PC-3 (cell line): Measurements from ENCODE around the gene ADAM12. TPM values are rescaled to one million over a fixed set of nuclear protein-coding genes. Genes with fewer than 3 reads are reported as not detected.
A peak's percentile ranks its signal among the peaks of the same experiment; 100 is the strongest.

Experiments used
- ATAC-seq: fragments of 200-7000 bp; cut with Tn5 transposase; 2 replicates; pipeline ENCODE4 v1.9.1; 2020; ENCODE audit warnings: mild to moderate bottlenecking, moderate library complexity
- BruUV-seq: library from RNA; stranded (reverse); fragments of 400-500 nt; replicated peaks from 2 replicates; lab custom pipeline; 2021; lab: Mats Ljungman, UMichigan
- CTCF ChIA-PET: fragments of 300-600 bp; sonication (Branson Sonifier 250); formaldehyde crosslinking; loops from one replicate; lab custom pipeline; 2022; ENCODE audit warnings: antibody characterized with exemption; lab: Charles Lee
- POLR2A ChIA-PET: fragments of 300-600 bp; sonication (Branson Sonifier 250); formaldehyde crosslinking; loops from one replicate; lab custom pipeline; 2022; ENCODE audit warnings: antibody characterized with exemption; ENCODE audit not compliant: unreplicated experiment; lab: Charles Lee
- DNase-seq: peaks from one replicate; pipeline ENCODE4 v3.0.0-alpha.2; 2015
- H2AFZ ChIP-seq: fragments of 300-600 bp; sonication (generic); 2 replicates; pipeline ENCODE4 v1.6.0; 2016; ENCODE audit warnings: antibody characterized with exemption, low read length
- H3F3A ChIP-seq: fragments of 300-600 bp; sonication (generic); one replicate; pipeline ENCODE4 v1.6.0; 2017; ENCODE audit warnings: antibody characterized with exemption, low read length, control low read depth, mild to moderate bottlenecking; ENCODE audit not compliant: unreplicated experiment
- H3K27ac ChIP-seq: fragments of 300-600 bp; sonication (generic); 2 replicates; pipeline ENCODE4 v1.5.1; 2016; ENCODE audit warnings: mild to moderate bottlenecking, low read length
- H3K27me3 ChIP-seq: fragments of 300-600 bp; sonication (generic); 2 replicates; pipeline ENCODE4 v1.6.1; 2016; ENCODE audit warnings: low read length, mixed read lengths
- H3K36me3 ChIP-seq: fragments of 300-600 bp; sonication (generic); 2 replicates; pipeline ENCODE4 v1.6.1; 2016; ENCODE audit warnings: low read depth, mixed run types, low read length, mixed read lengths
- H3K4me1 ChIP-seq: fragments of 300-600 bp; sonication (generic); 2 replicates; pipeline ENCODE4 v1.5.1; 2016; ENCODE audit warnings: low read length; ENCODE audit not compliant: insufficient read depth
- H3K4me2 ChIP-seq: fragments of 300-600 bp; sonication (generic); 2 replicates; pipeline ENCODE4 v1.6.0; 2016; ENCODE audit warnings: low read length
- H3K4me3 ChIP-seq: fragments of 300-600 bp; sonication (generic); 2 replicates; pipeline ENCODE4 v1.5.1; 2016; ENCODE audit warnings: mild to moderate bottlenecking, low read length, mixed read lengths
- H3K79me2 ChIP-seq: fragments of 300-600 bp; sonication (generic); 2 replicates; pipeline ENCODE4 v1.6.1; 2017; ENCODE audit warnings: low read length, mixed read lengths
- H3K9ac ChIP-seq: fragments of 300-600 bp; sonication (generic); 2 replicates; pipeline ENCODE4 v1.6.0; 2016; ENCODE audit warnings: mild to moderate bottlenecking, low read length
- H3K9me2 ChIP-seq: fragments of 300-600 bp; sonication (generic); replicated peaks from 2 replicates; pipeline ENCODE4 v1.6.1; 2016; ENCODE audit warnings: mixed run types, low read length, mixed read lengths
- H3K9me3 ChIP-seq: fragments of 300-600 bp; sonication (generic); 2 replicates; pipeline ENCODE4 v1.6.1; 2016; ENCODE audit warnings: low read length, mixed read lengths
- H4K20me1 ChIP-seq: fragments of 300-600 bp; sonication (generic); 2 replicates; pipeline ENCODE4 v1.6.1; 2016; ENCODE audit warnings: low read length, mixed read lengths
- CTCF ChIP-seq: fragments of 300-600 bp; sonication (generic); conservative IDR thresholded peaks from 2 replicates; pipeline ENCODE4 v1.5.1; 2017; ENCODE audit warnings: antibody characterized with exemption, low read depth, mild to moderate bottlenecking, low read length
- EZH2 ChIP-seq: fragments of 300-600 bp; sonication (generic); IDR thresholded peaks from one replicate; pipeline ENCODE4 v1.6.1; 2017; ENCODE audit warnings: antibody characterized with exemption, mild to moderate bottlenecking, low read length; ENCODE audit not compliant: unreplicated experiment
- EZH2phosphoT487 ChIP-seq: fragments of 300-600 bp; sonication (generic); IDR thresholded peaks from 2 replicates; pipeline ENCODE4 v1.6.1; 2018; ENCODE audit warnings: mild to moderate bottlenecking, antibody characterized with exemption, low read length, borderline replicate concordance
- intact Hi-C: fragments of 100-400 bp; cut with micrococcal nuclease; formaldehyde crosslinking; loops from 2 replicates; pipeline ENCODE4 v1.9.0; 2023
- total RNA-seq: library from RNA; depleted of rRNA; stranded (reverse); fragments of >200 nt; gene quantifications from 2 replicates; pipeline ENCODE4 v1.2.3, GENCODE V29; 2014

The ADAM12 gene
- total RNA-seq, 1 experiment from 2014 or later: 3.4 TPM

DNA sequence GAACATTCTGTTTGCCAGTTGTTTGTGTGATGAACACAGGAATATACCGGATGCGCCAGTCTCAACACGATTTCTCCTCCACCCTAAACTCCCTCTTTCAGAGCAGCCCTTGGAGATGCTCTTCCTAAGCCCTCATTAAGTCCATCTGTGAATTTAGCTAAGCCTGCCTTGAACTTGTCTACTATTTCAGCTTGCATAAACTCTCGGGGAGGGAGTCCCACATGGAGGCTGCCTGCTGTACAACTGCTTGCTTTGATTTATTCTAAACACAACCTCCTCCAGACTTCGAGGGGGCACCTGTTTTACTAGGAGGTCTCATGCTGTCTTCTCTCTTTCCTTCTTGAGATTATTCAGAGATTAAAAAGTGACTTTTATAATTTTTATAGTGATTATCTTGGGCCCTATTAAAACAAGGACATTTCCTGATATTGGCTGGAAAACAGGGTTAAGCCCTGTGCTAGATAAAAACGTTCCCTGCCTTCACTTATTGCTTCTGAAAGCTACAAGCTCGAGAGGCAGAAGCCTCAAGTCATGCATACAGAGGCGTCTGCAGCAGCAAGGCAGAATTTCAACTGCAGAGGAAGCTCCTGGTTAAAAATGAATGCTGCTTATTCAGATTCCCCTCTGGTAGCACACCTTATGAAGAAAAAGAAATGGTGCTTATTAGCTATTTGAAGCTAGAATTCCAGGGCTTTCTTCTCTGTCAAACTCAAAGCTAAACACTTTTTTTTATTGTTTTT is 317.6 kb downstream of the ADAM12 start:
- Histone ChIP-seq H3K27me3 (no peaks in the 10 kb centered on the region), H3K4me2 (no peak overlapping the region), H4K20me1 (no peaks in the 10 kb centered on the region), H3K4me3 (no peak overlapping the region), H2AFZ (no peak overlapping the region), H3K9me3 (no peaks in the 10 kb centered on the region), H3K79me2 (no peaks in the 10 kb centered on the region), H3K27ac (no peak overlapping the region), H3K9ac (no peak overlapping the region), H3K4me1 (peaks cover 40% of the 10 kb centered on the region), H3K9me2 (no peaks in the 10 kb centered on the region), H3F3A (no peaks in the 10 kb centered on the region), H3K36me3 (no peaks in the 10 kb centered on the region; the same call in 1 of the 2 replicates)
- BruUV-seq: no TSS peak
- POLR2A ChIA-PET: no interaction called here
- no peak for TF ChIP-seq EZH2phosphoT487
- no peak for TF ChIP-seq CTCF
- TF ChIP-seq EZH2: no peak
- CTCF ChIA-PET: no interaction called here
- no peak for DNase-seq
- intact Hi-C loops: no loop called here
- no peak for ATAC-seq

DNA sequence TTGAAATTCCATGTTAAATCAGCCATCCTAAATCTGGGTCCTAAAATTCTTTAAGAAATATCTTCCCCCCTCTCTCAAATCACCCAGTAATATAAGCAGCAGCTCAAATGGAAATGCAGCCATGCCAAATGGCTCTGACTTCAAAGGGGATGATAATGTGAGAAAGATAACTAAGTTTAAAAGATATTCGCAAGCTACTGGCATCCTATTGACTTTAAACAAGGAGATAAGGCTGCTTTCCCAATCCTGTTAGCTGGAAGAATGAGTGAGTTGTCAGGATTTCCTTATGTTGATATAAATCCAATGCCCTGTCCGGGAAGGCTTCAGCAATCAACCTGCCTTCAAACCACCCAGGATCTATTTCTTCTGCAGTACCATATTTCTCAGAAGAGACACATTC is 320.0 kb downstream of the ADAM12 start:
- CTCF ChIA-PET: no interaction called here
- H4K20me1 ChIP-seq: no peaks in the 10 kb centered on the region
- DNase-seq (no peak), ATAC-seq (no peak)
- H3K4me3 ChIP-seq: no peak overlapping the region
- POLR2A ChIA-PET: no interaction called here
- H3K9me2 ChIP-seq: no peaks in the 10 kb centered on the region
- BruUV-seq: no TSS peak
- no peak overlapping the region for H3K27ac ChIP-seq
- H3K9ac ChIP-seq: no peak overlapping the region
- H2AFZ ChIP-seq: no peak overlapping the region
- H3K9me3 ChIP-seq: no peaks in the 10 kb centered on the region
- H3K27me3 ChIP-seq: no peaks in the 10 kb centered on the region
- H3K4me1 ChIP-seq: peaks cover 34% of the 10 kb centered on the region
- intact Hi-C loops: loop anchor here (10.0 kb wide), 1 partner anchor 316 kb away; the partner anchor contains the start of gene ADAM12
- H3K79me2 ChIP-seq: no peaks in the 10 kb centered on the region
- no peak overlapping the region for H3K4me2 ChIP-seq
- no peaks in the 10 kb centered on the region; the same call in 1 of the 2 replicates for H3K36me3 ChIP-seq
- TF ChIP-seq EZH2: no peak
- TF ChIP-seq CTCF: no peak
- no peak for TF ChIP-seq EZH2phosphoT487
- H3F3A ChIP-seq: no peaks in the 10 kb centered on the region

- Histone ChIP-seq H3K4me1 (peaks cover 52% of the 10 kb centered on the region), H3K9me2 (no peaks in the 10 kb centered on the region), H2AFZ (no peak overlapping the region), H3K36me3 (no peaks in the 10 kb centered on the region; the same call in 1 of the 2 replicates), H3K27ac (peak overlapping the region; percentile 97), H4K20me1 (no peaks in the 10 kb centered on the region), H3K9me3 (no peaks in the 10 kb centered on the region), H3F3A (no peaks in the 10 kb centered on the region), H3K79me2 (no peaks in the 10 kb centered on the region), H3K27me3 (no peaks in the 10 kb centered on the region), H3K9ac (peak overlapping the region; percentile 78), H3K4me2 (peak overlapping the region; percentile 11; the same call in 1 of the 2 replicates), H3K4me3 (no peak overlapping the region)
- peak; percentile 14; the same call in 1 of the 2 replicates for ATAC-seq
- no TSS peak for BruUV-seq
- no peak for TF ChIP-seq EZH2
- TF ChIP-seq CTCF: no peak
- no peak for TF ChIP-seq EZH2phosphoT487
- DNase-seq: peak; percentile 79
- ChIA-PET CTCF (no interaction called here), POLR2A (interaction anchor here (0.6 kb wide), 1 partner anchor 204 kb away, joined by 3 read pairs; no protein-coding TSS in a partner anchor)
- intact Hi-C loops: loop anchor here (10.0 kb wide), 1 partner anchor 318 kb away; the partner anchor contains the start of gene ADAM12
Measured at GRCh38 chr10:126066456-126066855, 321.8 kb downstream of the ADAM12 start.
